Fibroblast of lung (primary cell): ENCODE results near the gene MBOAT2.

Experiments
- EZH2 ChIP-seq: IDR thresholded peaks from 2 replicates; pipeline ENCODE4 v1.5.1; 2012; ENCODE audit warnings: low read length, control low read depth, mild to moderate bottlenecking; ENCODE audit errors: missing control alignments
- TF ChIP-seq, protein P1 (sequence below), 2 donors: IDR thresholded peaks in 1 of 2; conservative IDR thresholded peaks in 1 of 2; 1 replicate in 1 of 2; 2 replicates in 1 of 2; pipeline ENCODE4 v1.5.1; 2011 to 2012; ENCODE audit warnings: low read length in 2 of 2, control low read depth in 1 of 2, inconsistent platforms in 1 of 2, low read depth in 1 of 2, mild to moderate bottlenecking in 1 of 2

DNA sequence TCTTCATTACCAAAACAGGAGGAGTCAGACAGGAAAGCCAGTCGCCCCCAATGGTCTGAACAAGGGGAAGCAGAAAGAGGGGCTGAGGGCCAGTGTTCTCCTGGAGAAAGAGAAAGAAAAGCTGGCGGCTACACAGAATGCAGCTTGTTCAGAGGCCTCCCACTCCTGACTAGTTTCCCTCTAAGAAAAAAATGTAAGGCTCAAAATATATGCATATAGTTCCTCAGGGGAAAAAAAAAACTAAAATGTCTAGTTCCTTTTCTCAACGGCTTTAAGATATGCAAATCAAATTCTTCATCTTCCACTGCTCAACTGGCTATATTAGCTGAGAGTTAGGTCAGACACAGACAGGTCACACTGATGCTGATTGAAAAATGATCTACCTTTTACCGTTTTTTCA lies 18.6 kb downstream of the MBOAT2 start:
- TF ChIP-seq EZH2, result no peak
- TF ChIP-seq, protein P1, sequence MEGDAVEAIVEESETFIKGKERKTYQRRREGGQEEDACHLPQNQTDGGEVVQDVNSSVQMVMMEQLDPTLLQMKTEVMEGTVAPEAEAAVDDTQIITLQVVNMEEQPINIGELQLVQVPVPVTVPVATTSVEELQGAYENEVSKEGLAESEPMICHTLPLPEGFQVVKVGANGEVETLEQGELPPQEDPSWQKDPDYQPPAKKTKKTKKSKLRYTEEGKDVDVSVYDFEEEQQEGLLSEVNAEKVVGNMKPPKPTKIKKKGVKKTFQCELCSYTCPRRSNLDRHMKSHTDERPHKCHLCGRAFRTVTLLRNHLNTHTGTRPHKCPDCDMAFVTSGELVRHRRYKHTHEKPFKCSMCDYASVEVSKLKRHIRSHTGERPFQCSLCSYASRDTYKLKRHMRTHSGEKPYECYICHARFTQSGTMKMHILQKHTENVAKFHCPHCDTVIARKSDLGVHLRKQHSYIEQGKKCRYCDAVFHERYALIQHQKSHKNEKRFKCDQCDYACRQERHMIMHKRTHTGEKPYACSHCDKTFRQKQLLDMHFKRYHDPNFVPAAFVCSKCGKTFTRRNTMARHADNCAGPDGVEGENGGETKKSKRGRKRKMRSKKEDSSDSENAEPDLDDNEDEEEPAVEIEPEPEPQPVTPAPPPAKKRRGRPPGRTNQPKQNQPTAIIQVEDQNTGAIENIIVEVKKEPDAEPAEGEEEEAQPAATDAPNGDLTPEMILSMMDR (conservative IDR thresholded peaks at IDR 0.05 in 1 of 2, IDR thresholded peaks at IDR 0.05 in 1 of 2; ENCODE audit: low read depth in 1 of 2, low read length in 2 of 2), result no peak
